ENCODE measurements around the gene PKD2L2. TPM values are rescaled to one million over a fixed set of nuclear protein-coding genes. Genes with fewer than 3 reads are reported as not detected.

Gene PKD2L2
- polyA plus RNA-seq, 2 of the 4 experiments (the other 2 are of a cell fraction), result 0.04 to 0.05 TPM

GRCh38 chr5:137954131-137954879 lies 65.0 kb downstream of the PKD2L2 start:
- TF ChIP-seq ESRRA (IDR thresholded peaks at IDR 0.05; ENCODE audit: borderline replicate concordance, low read length) (no peak), ZNF302 (CRISPR knock-in tag; IDR thresholded peaks at IDR 0.05) (no peak), FOSL2 (IDR thresholded peaks at IDR 0.05) (peak; percentile 54; the same call in 1 of the 2 replicates), FOSL2 (CRISPR knock-in tag; IDR thresholded peaks at IDR 0.05) (peak; percentile 65), GATA3 (IDR thresholded peaks at IDR 0.05; ENCODE audit: borderline replicate concordance) (no peak), MAFK (IDR thresholded peaks at IDR 0.05; ENCODE audit: partially characterized antibody) (no peak), HOXA7 (CRISPR knock-in tag; IDR thresholded peaks at IDR 0.05) (no peak), JUN (IDR thresholded peaks at IDR 0.05) (no peak), MAZ (IDR thresholded peaks at IDR 0.05; ENCODE audit: borderline replicate concordance, low read depth, low read length) (no peak), TP53 (CRISPR knock-in tag; IDR thresholded peaks at IDR 0.05) (no peak), USF2 (IDR thresholded peaks at IDR 0.05) (no peak), SMC3 (IDR thresholded peaks at IDR 0.05) (no peak), PBX3 (IDR thresholded peaks at IDR 0.05) (no peak), SREBF2 (IDR thresholded peaks at IDR 0.05) (no peak), HEYL (CRISPR knock-in tag; IDR thresholded peaks at IDR 0.05) (no peak), MAX (IDR thresholded peaks at IDR 0.05) (peak; percentile 37; the same call in 1 of the 2 replicates), CHD2 (IDR thresholded peaks at IDR 0.05; ENCODE audit: low read length, partially characterized antibody) (no peak), NFE2L2 (conservative IDR thresholded peaks at IDR 0.05; ENCODE audit: low read length) (no peak)
- peak; percentile 86 for FAIRE-seq
- ChIA-PET POLR2A (interaction anchor here (0.7 to 1.1 kb wide), 2 partner anchors 105 to 121 kb away, joined by 5 read pairs; no protein-coding TSS in a partner anchor), CTCF (interaction anchor here (0.8 to 1.9 kb wide), 7 partner anchors 18 to 179 kb away, joined by 3 to 8 read pairs (median 4); no protein-coding TSS in a partner anchor)
- H3K9me3 ChIP-seq, result no peaks in the 10 kb centered on the region
- peak overlapping the region; percentile 71 for H3K4me2 ChIP-seq
- H3K4me3 ChIP-seq, result 0 out of 3 replicates have a peak overlapping the region, but pooled peaks have one; percentile 11
- H3K4me1 ChIP-seq, result peaks cover 22% of the 10 kb centered on the region
- peak; percentile 97 for ATAC-seq
- WGBS (ENCODE audit: missing lambda C conversion rate), result 44% methylated on average over 9 of the region's 9 CpGs
- peak overlapping the region; percentile 60 to 81 for H3K27ac ChIP-seq
- peak; percentile 55 to 73 for DNase-seq (ENCODE audit: low read depth in 1 of 2, low spot score in 1 of 2)

GRCh38 chr5:137957948-137958347 lies 68.7 kb downstream of the PKD2L2 start:
- no peak for DNase-seq (ENCODE audit: low read depth in 1 of 2, low spot score in 1 of 2)
- no peak for FAIRE-seq
- no peaks in the 10 kb centered on the region for H3K9me3 ChIP-seq
- 69% methylated on average over 1 of the region's 1 CpG for WGBS (ENCODE audit: missing lambda C conversion rate)
- peaks cover 21% of the 10 kb centered on the region for H3K4me1 ChIP-seq
- H3K4me3 ChIP-seq, result no peak overlapping the region
- no peak for ATAC-seq
- ChIA-PET POLR2A (no interaction called here), CTCF (no interaction called here)
- TF ChIP-seq RCOR1 (IDR thresholded peaks at IDR 0.05; ENCODE audit: low read depth, low read length) (no peak), CEBPB (IDR thresholded peaks at IDR 0.05) (no peak), HMGXB4 (CRISPR knock-in tag; IDR thresholded peaks at IDR 0.05; ENCODE audit: borderline replicate concordance) (no peak), MYC (IDR thresholded peaks at IDR 0.05; ENCODE audit: borderline replicate concordance, low read length) (no peak), KDM1A (IDR thresholded peaks at IDR 0.05; ENCODE audit: low read depth) (no peak), NPAS2 (CRISPR knock-in tag; IDR thresholded peaks at IDR 0.05; ENCODE audit: borderline replicate concordance) (no peak), ZSCAN20 (CRISPR knock-in tag; IDR thresholded peaks at IDR 0.05) (no peak), REST (IDR thresholded peaks at IDR 0.05) (no peak), HOXB5 (CRISPR knock-in tag; IDR thresholded peaks at IDR 0.05) (no peak), EHMT2 (IDR thresholded peaks at IDR 0.05; ENCODE audit: low read depth) (no peak), ESRRA (IDR thresholded peaks at IDR 0.05; ENCODE audit: borderline replicate concordance, low read length) (no peak), RARB (CRISPR knock-in tag; IDR thresholded peaks at IDR 0.05) (no peak), FOSL2 (IDR thresholded peaks at IDR 0.05) (no peak), FOSL2 (CRISPR knock-in tag; IDR thresholded peaks at IDR 0.05) (no peak)
- no peak overlapping the region for H3K4me2 ChIP-seq
- H3K27ac ChIP-seq, result no peak overlapping the region

Measured in A549 (cell line).